HFFc6 (cell line): Measurements from ENCODE around the gene OLFM2. TPM values are rescaled to one million over a fixed set of nuclear protein-coding genes. Genes with fewer than 3 reads are reported as not detected.
"Not testable (repeated sequence)": the region's sequence is repeated elsewhere in the genome, so short reads cannot be mapped to it uniquely, and the experiment has no call there.

ENCODE experiments used
- DNase-seq: peaks from one replicate; pipeline ENCODE4 v3.0.0-alpha.2; 2018
- H3K27ac Mint-ChIP-seq: 2 replicates; pipeline ENCODE4 v1.8.0; 2020; ENCODE audit warnings: mild to moderate bottlenecking, mixed read lengths
- H3K27me3 Mint-ChIP-seq: 2 replicates; pipeline ENCODE4 v1.8.0; 2021; ENCODE audit warnings: mild to moderate bottlenecking, moderate library complexity, mixed read lengths; ENCODE audit not compliant: insufficient read depth
- H3K36me3 Mint-ChIP-seq: 2 replicates; pipeline ENCODE4 v1.8.0; 2021; ENCODE audit warnings: low read depth, mixed read lengths
- H3K4me1 Mint-ChIP-seq: 2 replicates; pipeline ENCODE4 v1.8.0; 2020; ENCODE audit warnings: low read depth, mixed read lengths
- H3K4me3 Mint-ChIP-seq: 2 replicates; pipeline ENCODE4 v1.8.0; 2020; ENCODE audit warnings: mild to moderate bottlenecking, moderate library complexity, mixed read lengths
- H3K9me3 Mint-ChIP-seq: 2 replicates; pipeline ENCODE4 v1.8.0; 2020; ENCODE audit warnings: mild to moderate bottlenecking, mixed read lengths
- CTCF ChIP-seq: fragments of 200-600 bp; sonication (generic); IDR thresholded peaks from 2 replicates; pipeline ENCODE4 v1.5.0; 2021; ENCODE audit warnings: antibody characterized with exemption, mild to moderate bottlenecking
- total RNA-seq, 6 experiments: library from RNA; stranded (reverse); fragmentation: NEBNext Ultra II Directional; extraction: Animal tissue kit (Norgen Biotek cat#: 25700); gene quantifications; 2 replicates in 1 of 6; 3 replicates in 5 of 6; pipeline ENCODE4 v1.2.3, GENCODE V29; 2021

The OLFM2 gene
- total RNA-seq, 6 experiments from 2014 or later = 1.9 to 7.0 (median 6.3) TPM

DNA sequence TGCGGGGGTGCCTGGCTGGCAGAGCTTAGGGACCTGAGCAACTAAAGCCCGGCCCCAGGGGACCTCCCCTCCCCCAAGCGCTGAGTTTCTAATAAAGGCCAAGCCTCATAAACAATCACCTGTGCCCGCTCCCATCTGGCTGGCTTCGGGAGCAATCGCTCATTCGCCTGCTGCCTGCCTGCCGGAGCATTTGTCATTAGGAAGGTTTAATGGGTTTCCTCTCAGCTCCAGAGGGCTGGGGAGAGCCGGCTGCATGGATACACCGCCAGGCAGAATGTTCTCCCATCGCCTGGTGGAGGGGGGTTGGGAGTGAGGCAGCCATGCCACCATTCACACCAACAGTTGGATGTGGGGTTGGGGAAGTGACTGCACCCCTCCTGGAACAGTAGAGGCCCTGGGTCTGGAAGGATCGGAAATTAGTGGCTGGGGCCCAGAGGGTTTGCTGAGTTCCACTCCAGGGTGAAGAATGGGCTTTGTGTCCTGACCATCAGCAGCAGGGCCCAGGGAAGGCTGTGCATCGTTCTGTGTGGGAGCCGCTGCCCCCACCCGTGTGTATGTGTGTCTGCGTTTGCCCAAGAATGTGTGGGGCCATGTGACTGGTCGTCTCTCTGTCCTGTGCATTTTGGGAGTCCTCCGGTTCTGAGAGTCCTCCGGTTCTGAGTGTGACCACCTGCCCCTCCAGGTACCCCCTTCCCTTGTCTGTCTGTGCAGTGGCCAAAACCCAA is 85.9 kb downstream of the OLFM2 start:
- Mint-ChIP-seq H3K27ac (no peak overlapping the region), H3K27me3 (peaks cover 2% of the 10 kb centered on the region; the same call in 1 of the 2 replicates), H3K4me1 (peaks cover 27% of the 10 kb centered on the region), H3K36me3 (peaks cover 15% of the 10 kb centered on the region), H3K4me3 (no peak overlapping the region), H3K9me3 (peaks cover 4% of the 10 kb centered on the region; the same call in 1 of the 2 replicates)
- TF ChIP-seq CTCF = no peak
- no peak for DNase-seq

- no peak for DNase-seq
- no peak for TF ChIP-seq CTCF
Observed at GRCh38 chr19:9849791-9850190, 86.5 kb downstream of the OLFM2 start.

GRCh38 chr19:9848762-9849161 is 87.6 kb downstream of the OLFM2 start:
- Mint-ChIP-seq H3K4me3 (no peak overlapping the region), H3K36me3 (peaks cover 13% of the 10 kb centered on the region), H3K4me1 (peaks cover 27% of the 10 kb centered on the region), H3K27ac (no peak overlapping the region), H3K27me3 (peaks cover under 1% of the 10 kb centered on the region; the same call in 1 of the 2 replicates), H3K9me3 (peaks cover 1% of the 10 kb centered on the region; the same call in 1 of the 2 replicates)
- DNase-seq = no peak
- no peak for TF ChIP-seq CTCF

More at GRCh38 chr19:9849791-9850190, 86.5 kb downstream of the OLFM2 start:
- Mint-ChIP-seq H3K9me3 (peaks cover 4% of the 10 kb centered on the region; the same call in 1 of the 2 replicates), H3K4me3 (no peak overlapping the region), H3K27ac (no peak overlapping the region), H3K4me1 (peaks cover 27% of the 10 kb centered on the region), H3K36me3 (peaks cover 15% of the 10 kb centered on the region), H3K27me3 (peaks cover 2% of the 10 kb centered on the region; the same call in 1 of the 2 replicates)

- H3K36me3 Mint-ChIP-seq = peaks cover 17% of the 10 kb centered on the region
- H3K27me3 Mint-ChIP-seq = no peaks in the 10 kb centered on the region; the same call in 1 of the 2 replicates
- DNase-seq = no peak
- H3K4me3 Mint-ChIP-seq = no peak overlapping the region
- H3K27ac Mint-ChIP-seq = no peak overlapping the region
- peaks cover 24% of the 10 kb centered on the region for H3K4me1 Mint-ChIP-seq
- TF ChIP-seq CTCF = peak; percentile 71
- H3K9me3 Mint-ChIP-seq = no peaks in the 10 kb centered on the region
Observed at GRCh38 chr19:9848060-9848459, 88.3 kb downstream of the OLFM2 start.

DNA sequence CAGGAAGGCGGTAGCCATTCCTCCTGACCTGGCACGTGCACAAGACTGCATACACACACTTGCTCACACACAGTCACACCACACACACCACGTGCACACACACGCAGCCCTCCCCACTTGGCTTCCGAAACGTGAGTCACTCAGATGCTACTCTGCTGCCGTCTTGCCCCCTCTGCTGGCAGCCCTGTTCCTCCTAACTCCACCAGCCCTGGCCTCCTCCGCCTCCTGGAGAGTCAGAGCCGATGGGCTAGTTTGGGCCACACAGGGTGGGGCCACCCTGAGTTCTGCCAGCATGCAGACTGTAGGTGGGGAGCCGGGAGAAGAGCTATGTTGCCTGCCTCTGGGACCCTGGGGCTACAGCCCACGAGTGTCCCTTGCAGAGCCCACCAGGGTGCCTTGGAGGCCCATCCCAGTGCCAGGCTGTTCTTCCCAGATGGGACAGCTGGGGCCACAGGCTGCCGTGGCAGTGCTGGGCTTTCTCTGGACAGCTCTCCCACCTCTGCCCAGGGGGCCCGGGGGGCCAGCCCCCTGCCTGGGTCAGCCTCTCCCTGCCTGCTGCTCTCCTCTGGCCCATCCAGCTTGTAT is 89.1 kb downstream of the OLFM2 start:
- peak; percentile 95 for DNase-seq
- Mint-ChIP-seq H3K36me3 (peaks cover 17% of the 10 kb centered on the region), H3K27ac (peak overlapping the region; percentile 94), H3K9me3 (no peaks in the 10 kb centered on the region), H3K4me1 (peaks cover 17% of the 10 kb centered on the region), H3K4me3 (no peak overlapping the region), H3K27me3 (no peaks in the 10 kb centered on the region; the same call in 1 of the 2 replicates)
- peak; percentile 92 for TF ChIP-seq CTCF

- H3K27ac Mint-ChIP-seq = not testable (repeated sequence)
Observed at GRCh38 chr19:9843626-9844273, 92.6 kb downstream of the OLFM2 start.

More at GRCh38 chr19:9843626-9844273, 92.6 kb downstream of the OLFM2 start:
- peaks cover 27% of the 10 kb centered on the region for H3K36me3 Mint-ChIP-seq
- not testable (repeated sequence) for H3K4me3 Mint-ChIP-seq, DNase-seq, H3K27me3 Mint-ChIP-seq, H3K9me3 Mint-ChIP-seq
- H3K4me1 Mint-ChIP-seq = peaks cover 26% of the 10 kb centered on the region
